ENCODE measurements around the gene LIMA1.
A peak's percentile ranks its signal among the peaks of the same experiment; 100 is the strongest.
"Not testable (repeated sequence)": the region's sequence is repeated elsewhere in the genome, so short reads cannot be mapped to it uniquely, and the experiment has no call there.

The LIMA1 gene

DNA sequence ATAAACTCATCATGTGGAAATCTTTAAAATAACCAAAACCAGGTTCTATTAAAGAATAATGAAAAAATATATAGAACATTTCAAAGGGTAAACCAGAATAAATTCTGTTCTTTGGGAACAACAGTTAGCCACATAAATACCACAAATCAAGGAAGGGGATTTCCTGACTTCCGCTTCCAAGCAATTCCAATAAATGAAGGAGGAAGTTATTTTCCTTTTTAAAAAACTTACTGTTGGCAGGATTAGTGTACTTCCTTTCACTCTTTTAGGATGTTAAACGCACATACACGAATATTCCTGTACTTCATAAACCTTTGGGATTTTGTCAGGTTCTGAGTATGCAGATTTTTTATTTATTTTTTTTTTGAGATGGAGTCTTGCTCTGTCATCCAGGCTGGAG lies 13.7 kb upstream of the LIMA1 start:
- TF ChIP-seq, protein P1, sequence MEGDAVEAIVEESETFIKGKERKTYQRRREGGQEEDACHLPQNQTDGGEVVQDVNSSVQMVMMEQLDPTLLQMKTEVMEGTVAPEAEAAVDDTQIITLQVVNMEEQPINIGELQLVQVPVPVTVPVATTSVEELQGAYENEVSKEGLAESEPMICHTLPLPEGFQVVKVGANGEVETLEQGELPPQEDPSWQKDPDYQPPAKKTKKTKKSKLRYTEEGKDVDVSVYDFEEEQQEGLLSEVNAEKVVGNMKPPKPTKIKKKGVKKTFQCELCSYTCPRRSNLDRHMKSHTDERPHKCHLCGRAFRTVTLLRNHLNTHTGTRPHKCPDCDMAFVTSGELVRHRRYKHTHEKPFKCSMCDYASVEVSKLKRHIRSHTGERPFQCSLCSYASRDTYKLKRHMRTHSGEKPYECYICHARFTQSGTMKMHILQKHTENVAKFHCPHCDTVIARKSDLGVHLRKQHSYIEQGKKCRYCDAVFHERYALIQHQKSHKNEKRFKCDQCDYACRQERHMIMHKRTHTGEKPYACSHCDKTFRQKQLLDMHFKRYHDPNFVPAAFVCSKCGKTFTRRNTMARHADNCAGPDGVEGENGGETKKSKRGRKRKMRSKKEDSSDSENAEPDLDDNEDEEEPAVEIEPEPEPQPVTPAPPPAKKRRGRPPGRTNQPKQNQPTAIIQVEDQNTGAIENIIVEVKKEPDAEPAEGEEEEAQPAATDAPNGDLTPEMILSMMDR (conservative IDR thresholded peaks at IDR 0.05), result no peak
- no peak for TF ChIP-seq ZFX (IDR thresholded peaks at IDR 0.05)
- peak overlapping the region; percentile 28 for H3K27ac ChIP-seq

DNA sequence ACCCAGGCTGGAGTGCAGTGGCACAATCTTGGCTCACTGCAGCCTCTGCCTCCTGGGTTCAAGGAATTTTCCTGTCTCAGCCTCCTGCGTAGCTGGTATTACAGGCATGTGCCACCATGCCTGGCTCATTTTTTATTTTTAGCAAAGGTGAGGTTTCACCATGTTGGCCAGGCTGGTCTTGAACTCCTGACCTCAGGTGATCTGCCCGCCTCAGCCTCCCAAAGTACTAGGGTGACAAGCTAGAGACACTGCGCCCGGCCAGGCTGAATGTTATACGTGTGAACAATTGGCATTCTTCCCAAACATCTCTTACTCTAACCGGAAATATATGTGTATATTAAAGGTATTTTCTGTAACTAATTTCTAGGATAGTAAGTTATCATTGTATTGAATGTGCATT lies 13.2 kb upstream of the LIMA1 start:
- no peak overlapping the region for H3K27ac ChIP-seq
- no peak for TF ChIP-seq ZFX (IDR thresholded peaks at IDR 0.05)
- TF ChIP-seq, protein P1 (conservative IDR thresholded peaks at IDR 0.05), result no peak

DNA sequence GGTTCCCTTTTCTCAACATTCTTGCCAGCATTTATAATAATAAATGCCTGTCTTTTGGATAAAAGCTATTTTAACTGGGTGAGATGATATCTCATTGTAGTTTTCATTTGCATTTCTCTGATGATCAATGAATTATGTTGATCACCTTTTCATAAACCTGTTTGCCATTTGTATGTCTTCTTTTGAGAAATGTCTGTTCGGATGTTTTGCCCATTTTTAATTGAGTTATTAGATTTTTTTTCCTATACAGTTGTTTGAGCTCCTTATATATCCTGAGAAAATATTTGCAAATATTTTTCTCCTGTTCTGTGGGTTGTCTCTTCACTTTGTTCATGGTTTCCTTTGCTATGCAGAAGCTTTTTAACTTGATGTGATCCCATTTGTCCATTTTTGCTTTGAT lies 8.1 kb upstream of the LIMA1 start:
- TF ChIP-seq, protein P1 (conservative IDR thresholded peaks at IDR 0.05), result no peak
- TF ChIP-seq ZFX (IDR thresholded peaks at IDR 0.05), result no peak
- H3K27ac ChIP-seq, result no peak overlapping the region

DNA sequence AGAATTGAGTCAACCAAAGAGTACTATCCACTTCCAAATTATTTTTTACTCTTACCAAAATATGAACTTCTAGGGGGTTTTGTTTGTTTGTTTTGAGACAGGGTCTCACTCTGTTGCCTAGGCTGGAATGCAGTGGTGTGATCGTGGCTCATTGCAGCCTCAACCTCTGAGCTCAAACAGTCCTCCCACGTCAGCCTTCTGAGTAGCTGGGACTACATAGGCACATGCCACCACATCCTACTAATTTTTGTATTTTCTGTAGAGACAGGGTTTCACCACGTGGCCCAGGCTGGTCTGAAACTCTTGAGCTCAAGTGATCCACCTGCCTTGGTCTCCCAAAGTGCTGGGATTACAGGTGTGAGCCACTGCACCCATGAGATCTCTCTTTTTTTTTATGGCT lies 7.4 kb upstream of the LIMA1 start:
- not testable (repeated sequence) for H3K27ac ChIP-seq

DNA sequence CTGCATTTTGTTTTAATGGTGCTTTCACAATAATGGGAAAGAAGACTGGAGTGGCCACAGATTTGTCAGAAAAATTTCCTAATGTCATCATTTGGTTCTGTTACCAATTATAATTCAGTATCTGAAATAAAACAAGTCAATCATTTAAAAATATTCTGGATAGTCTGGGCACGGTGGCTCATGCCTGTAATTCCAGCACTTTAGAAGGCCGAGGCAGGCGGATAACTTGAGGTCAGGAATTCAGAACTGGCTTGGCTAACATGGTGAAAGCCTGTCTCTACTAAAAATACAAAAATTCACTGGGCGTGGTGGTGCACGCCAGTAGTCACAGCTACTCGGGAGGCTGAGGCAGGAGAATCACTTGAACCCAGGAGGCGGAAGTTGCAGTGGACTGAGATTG lies 4.0 kb upstream of the LIMA1 start:
- TF ChIP-seq ZFX (IDR thresholded peaks at IDR 0.05), result no peak
- TF ChIP-seq, protein P1 (conservative IDR thresholded peaks at IDR 0.05), result no peak
- H3K27ac ChIP-seq, result no peak overlapping the region

DNA sequence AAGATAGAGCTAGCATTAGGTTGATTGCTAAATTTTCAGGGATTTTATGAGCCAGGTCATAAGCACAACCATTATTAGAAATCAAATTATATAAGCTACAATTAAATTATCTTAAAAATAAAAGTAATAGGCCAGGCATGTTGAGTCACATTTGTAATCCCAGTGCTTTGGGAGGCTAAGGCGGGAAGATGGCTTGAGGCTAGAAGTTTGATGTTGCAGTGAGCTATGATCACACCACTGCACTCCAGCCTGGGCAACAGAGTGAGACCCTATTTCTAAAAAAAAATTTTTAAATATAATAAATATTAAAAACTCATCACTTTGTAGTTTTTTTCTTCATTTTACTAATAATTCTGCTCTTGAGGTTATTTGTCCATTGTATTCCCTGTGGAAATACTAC lies 1.9 kb upstream of the LIMA1 start:
- TF ChIP-seq, protein P1 (conservative IDR thresholded peaks at IDR 0.05), result no peak
- no peak for TF ChIP-seq ZFX (IDR thresholded peaks at IDR 0.05)
- H3K27ac ChIP-seq, result no peak overlapping the region

DNA sequence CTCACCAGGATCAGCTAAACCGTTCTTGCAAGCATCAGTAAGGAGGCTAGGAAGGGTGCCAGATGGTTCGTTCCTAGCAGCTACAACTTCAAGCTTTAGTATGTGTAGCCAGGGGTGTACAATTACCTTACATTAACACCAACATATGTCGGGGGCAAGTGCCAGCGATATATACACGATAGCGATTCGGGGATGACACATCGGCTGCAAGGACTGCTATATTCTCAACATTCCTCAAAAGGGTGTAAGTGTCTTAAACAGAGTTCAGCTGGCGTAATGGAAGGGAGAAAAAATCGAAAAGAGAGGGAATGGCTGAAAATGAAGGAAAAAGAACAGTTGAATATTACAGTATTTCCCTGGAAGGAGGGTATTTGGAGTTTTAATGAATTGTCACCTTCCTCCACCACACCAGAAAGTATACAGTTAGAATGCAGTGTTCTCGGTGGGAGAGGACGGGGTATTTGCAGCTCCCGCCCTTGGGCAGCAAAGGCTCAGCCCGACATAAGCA lies 545 bp downstream of the LIMA1 start:
- H3K27ac ChIP-seq, result peak overlapping the region; percentile 90
- TF ChIP-seq, protein P1 (conservative IDR thresholded peaks at IDR 0.05), result no peak
- no peak for TF ChIP-seq ZFX (IDR thresholded peaks at IDR 0.05)

DNA sequence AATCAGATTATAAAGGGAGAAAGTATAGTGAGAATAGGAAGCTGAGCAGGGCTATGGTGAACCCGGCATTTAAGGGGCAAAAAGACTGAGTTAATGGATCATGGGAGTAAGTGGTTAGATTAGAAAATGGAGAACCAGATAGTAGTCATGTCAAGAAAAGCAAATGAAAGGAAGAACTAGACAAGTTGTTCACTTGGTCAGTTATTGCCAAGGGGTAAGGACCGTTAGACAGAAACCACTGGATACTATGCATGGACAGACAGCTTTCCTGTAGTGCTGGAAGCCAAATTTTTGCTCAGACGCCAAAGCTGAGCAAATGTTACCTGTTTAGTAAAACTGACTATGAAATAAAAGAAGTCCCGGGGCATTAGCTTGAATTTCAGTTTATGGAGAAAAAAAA lies 3.8 kb downstream of the LIMA1 start:
- TF ChIP-seq, protein P1 (conservative IDR thresholded peaks at IDR 0.05), result no peak
- TF ChIP-seq ZFX (IDR thresholded peaks at IDR 0.05), result no peak
- no peak overlapping the region for H3K27ac ChIP-seq
